Stimulated activated CD8-positive, alpha-beta memory T cell treated with anti-CD3 and anti-CD28 coated beads, Interleukin-15, amount 100 ng/mL, for 48 hours (primary cell): ENCODE measurements around the gene PET100.

ENCODE experiments used
- DNase-seq, 2 donors: peaks; one replicate each; pipeline ENCODE4 v3.0.0-alpha.2; 2020; ENCODE audit warnings: low read depth in 2 of 2

PET100 gene

GRCh38 chr19:7650148-7650547, 20.6 kb downstream of the PET100 start:
- no peak for DNase-seq

- peak; percentile 62 for DNase-seq
Observed at GRCh38 chr19:7652061-7652641, 22.6 kb downstream of the PET100 start.

GRCh38 chr19:7654401-7654800, 24.8 kb downstream of the PET100 start:
- no peak for DNase-seq

- DNase-seq, result no peak
Observed at GRCh38 chr19:7655581-7655980, 26.0 kb downstream of the PET100 start.

GRCh38 chr19:7657131-7657751, 27.6 kb downstream of the PET100 start:
- peak in 1 of 2 donors; percentile 46 for DNase-seq

- DNase-seq, result no peak
Observed at GRCh38 chr19:7658219-7658686, 28.7 kb downstream of the PET100 start.

- no peak for DNase-seq
Observed at GRCh38 chr19:7661744-7662538, 32.3 kb downstream of the PET100 start.

GRCh38 chr19:7662657-7663056, 33.1 kb downstream of the PET100 start:
- no peak for DNase-seq

- no peak for DNase-seq
Observed at GRCh38 chr19:7663706-7664105, 34.1 kb downstream of the PET100 start.

- DNase-seq, result no peak
Observed at GRCh38 chr19:7665076-7665475, 35.5 kb downstream of the PET100 start.

- DNase-seq, result no peak
Observed at GRCh38 chr19:7668842-7669241, 39.2 kb downstream of the PET100 start, which contains the start of gene RETN. Gene RETN (plus strand): TSS chr19:7669049. CDS start chr19:7669327, 278 bp downstream.

- no peak for DNase-seq
Observed at GRCh38 chr19:7669641-7670040, 40.0 kb downstream of the PET100 start.

- DNase-seq, result no peak
Observed at GRCh38 chr19:7670150-7670783, 40.7 kb downstream of the PET100 start.

GRCh38 chr19:7670790-7671189, 41.2 kb downstream of the PET100 start:
- DNase-seq, result no peak

- DNase-seq, result no peak
Observed at GRCh38 chr19:7672522-7672921, 42.9 kb downstream of the PET100 start.

- no peak for DNase-seq
Observed at GRCh38 chr19:7674010-7675005, 44.7 kb downstream of the PET100 start.

GRCh38 chr19:7676376-7676775, 46.8 kb downstream of the PET100 start:
- no peak for DNase-seq

GRCh38 chr19:7676854-7677253, 47.3 kb downstream of the PET100 start, which contains the start of gene MCEMP1:
Gene MCEMP1 (plus strand): TSS chr19:7677090. CDS start chr19:7677121, 31 bp downstream.
- DNase-seq, result no peak

- DNase-seq, result no peak
Observed at GRCh38 chr19:7677669-7678311, 48.2 kb downstream of the PET100 start.
